ENCODE measurements around the gene IGFALS.

DNA sequence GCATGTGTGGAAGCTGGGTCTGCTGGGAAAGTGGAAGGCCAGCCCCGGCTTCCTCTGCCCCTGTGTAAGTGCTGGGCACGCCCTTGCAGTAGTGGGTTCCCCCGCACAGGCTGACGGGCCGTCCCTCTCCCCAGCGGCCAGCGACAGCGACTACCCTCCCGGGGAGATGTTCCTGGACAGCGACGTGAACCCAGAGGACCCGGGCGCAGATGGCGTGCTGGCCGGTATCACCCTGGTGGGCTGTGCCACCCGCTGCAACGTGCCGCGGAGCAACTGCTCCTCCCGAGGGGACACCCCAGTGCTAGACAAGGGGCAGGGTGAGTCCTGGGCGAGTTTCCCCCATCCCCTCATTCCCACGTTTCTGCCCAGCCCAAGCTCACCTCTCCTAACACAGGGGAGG is 27.7 kb downstream of the IGFALS start:
- TF ChIP-seq, protein P1, sequence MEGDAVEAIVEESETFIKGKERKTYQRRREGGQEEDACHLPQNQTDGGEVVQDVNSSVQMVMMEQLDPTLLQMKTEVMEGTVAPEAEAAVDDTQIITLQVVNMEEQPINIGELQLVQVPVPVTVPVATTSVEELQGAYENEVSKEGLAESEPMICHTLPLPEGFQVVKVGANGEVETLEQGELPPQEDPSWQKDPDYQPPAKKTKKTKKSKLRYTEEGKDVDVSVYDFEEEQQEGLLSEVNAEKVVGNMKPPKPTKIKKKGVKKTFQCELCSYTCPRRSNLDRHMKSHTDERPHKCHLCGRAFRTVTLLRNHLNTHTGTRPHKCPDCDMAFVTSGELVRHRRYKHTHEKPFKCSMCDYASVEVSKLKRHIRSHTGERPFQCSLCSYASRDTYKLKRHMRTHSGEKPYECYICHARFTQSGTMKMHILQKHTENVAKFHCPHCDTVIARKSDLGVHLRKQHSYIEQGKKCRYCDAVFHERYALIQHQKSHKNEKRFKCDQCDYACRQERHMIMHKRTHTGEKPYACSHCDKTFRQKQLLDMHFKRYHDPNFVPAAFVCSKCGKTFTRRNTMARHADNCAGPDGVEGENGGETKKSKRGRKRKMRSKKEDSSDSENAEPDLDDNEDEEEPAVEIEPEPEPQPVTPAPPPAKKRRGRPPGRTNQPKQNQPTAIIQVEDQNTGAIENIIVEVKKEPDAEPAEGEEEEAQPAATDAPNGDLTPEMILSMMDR (IDR thresholded peaks at IDR 0.05; ENCODE audit: low read depth, low read length) = no peak
- no peak for TF ChIP-seq POLR2A (IDR thresholded peaks at IDR 0.05; ENCODE audit: extremely low read depth, insufficient read length)

All from NB4 (cell line).